ENCODE measurements around the gene FAT1.

FAT1 gene

GRCh38 chr4:186593587-186593973, 130.1 kb downstream of the FAT1 start:
- CTCF ChIA-PET: interaction anchor here (0.8 to 1.0 kb wide), 2 partner anchors 38 to 122 kb away, joined by 3 read pairs; partner anchors contain the start of gene MTNR1A
- POLR2A ChIA-PET: no interaction called here
- no peak overlapping the region for H3K27ac ChIP-seq (ENCODE audit: extremely low read depth, low read depth, low read length)
- no peak overlapping the region for H3K4me3 ChIP-seq (ENCODE audit: low read depth, low read length)
- H3K4me1 ChIP-seq (ENCODE audit: control insufficient read depth, insufficient read depth, low read length): no peaks in the 10 kb centered on the region
- H3K9me3 ChIP-seq (ENCODE audit: control insufficient read depth, insufficient read depth, low read depth, low read length): no peaks in the 10 kb centered on the region
- no peak for TF ChIP-seq ZNF549 (tag by site-specific recombination; IDR thresholded peaks at IDR 0.05)
- 0 out of 2 replicates have a peak, but pooled peaks have one; percentile 24 for TF ChIP-seq ZNF449 (tag by site-specific recombination; IDR thresholded peaks at IDR 0.05)
- peaks cover 15 to 76% of the 10 kb centered on the region in 2 experiments for H3K36me3 ChIP-seq (ENCODE audit: control insufficient read depth in 2 of 2, insufficient read depth in 1 of 2, low read length in 2 of 2)

GRCh38 chr4:186592966-186593586, 130.6 kb downstream of the FAT1 start:
- peaks cover 12 to 76% of the 10 kb centered on the region in 2 experiments; a peak in 2 of 3 replicates for H3K36me3 ChIP-seq (ENCODE audit: control insufficient read depth in 2 of 2, insufficient read depth in 1 of 2, low read length in 2 of 2)

More at GRCh38 chr4:186592966-186593586, 130.6 kb downstream of the FAT1 start:
- Histone ChIP-seq H3K27ac (ENCODE audit: extremely low read depth, low read depth, low read length) (no peak overlapping the region), H3K4me1 (ENCODE audit: control insufficient read depth, insufficient read depth, low read length) (no peaks in the 10 kb centered on the region), H3K9me3 (ENCODE audit: control insufficient read depth, insufficient read depth, low read depth, low read length) (no peaks in the 10 kb centered on the region), H3K4me3 (ENCODE audit: low read depth, low read length) (no peak overlapping the region)
- TF ChIP-seq ZNF610 (tag by site-specific recombination; IDR thresholded peaks at IDR 0.05; ENCODE audit: borderline replicate concordance) (no peak), ZNF837 (tag by site-specific recombination; IDR thresholded peaks at IDR 0.05) (no peak), REST (tag by site-specific recombination; IDR thresholded peaks at IDR 0.05) (no peak), ZNF701 (tag by site-specific recombination; IDR thresholded peaks at IDR 0.05) (no peak), ZNF416 (tag by site-specific recombination; IDR thresholded peaks at IDR 0.05) (no peak), ZNF677 (tag by site-specific recombination; IDR thresholded peaks at IDR 0.05) (no peak), ZNF501 (tag by site-specific recombination; IDR thresholded peaks at IDR 0.05) (no peak), ZNF585B (tag by site-specific recombination; IDR thresholded peaks at IDR 0.05) (no peak), ZNF23 (tag by site-specific recombination; IDR thresholded peaks at IDR 0.05; ENCODE audit: borderline replicate concordance) (no peak), ZNF37A (tag by site-specific recombination; IDR thresholded peaks at IDR 0.05) (no peak), YY2 (tag by site-specific recombination; IDR thresholded peaks at IDR 0.05) (no peak), ZNF639 (tag by site-specific recombination; IDR thresholded peaks at IDR 0.05) (no peak), ZNF433 (tag by site-specific recombination; IDR thresholded peaks at IDR 0.05; ENCODE audit: low read depth) (no peak), TRIM28 (IDR thresholded peaks at IDR 0.05; ENCODE audit: borderline replicate concordance, low read length) (no peak), GLI4 (tag by site-specific recombination; IDR thresholded peaks at IDR 0.05) (no peak), HOXD13 (CRISPR knock-in tag; IDR thresholded peaks at IDR 0.05; ENCODE audit: borderline replicate concordance) (no peak)
- ChIA-PET POLR2A (no interaction called here), CTCF (interaction anchor here (0.7 to 1.0 kb wide), 4 partner anchors 37 to 355 kb away, joined by 3 read pairs; partner anchors contain the start of gene MTNR1A)
